ENCODE measurements around the gene NAALADL2. TPM values are rescaled to one million over a fixed set of nuclear protein-coding genes. Genes with fewer than 3 reads are reported as not detected.

The NAALADL2 gene
- total and polyA plus RNA-seq, 2 of the 8 experiments (the other 6 are each of a cell fraction or from before 2014, with no cell fraction given) = 0.12 to 0.22 TPM

GRCh38 chr3:175619369-175619768 is 760.2 kb downstream of the NAALADL2 start:
- H4K20me1 ChIP-seq (replicated peaks in 1 of 2; ENCODE audit: control insufficient read depth in 1 of 2, insufficient read depth in 2 of 2, low read length in 2 of 2) = no peaks in the 10 kb centered on the region
- DNase-seq (ENCODE audit: low read depth in 1 of 2, low spot score in 2 of 2) (no peak), FAIRE-seq (no peak)
- H3K27ac ChIP-seq (ENCODE audit: low read depth, low read length) = no peak overlapping the region
- no peaks in the 10 kb centered on the region for H3K4me1 ChIP-seq (replicated peaks in 1 of 4; ENCODE audit: control insufficient read depth in 3 of 4, insufficient read depth in 4 of 4, low read length in 3 of 4)
- H3K79me1 ChIP-seq (ENCODE audit: low read depth, low read length) = no peaks in the 10 kb centered on the region
- no peaks in the 10 kb centered on the region for H3K23me2 ChIP-seq (ENCODE audit: low read depth, low read length)
- TF ChIP-seq ATF2 (IDR thresholded peaks at IDR 0.05; ENCODE audit: low read length) = no peak
- TF ChIP-seq RNF2 (IDR thresholded peaks at IDR 0.05; ENCODE audit: borderline replicate concordance, low read depth, low read length, missing control alignments, poor library complexity, severe bottlenecking) = no peak
- no peak for TF ChIP-seq ZNF274 (IDR thresholded peaks at IDR 0.05; ENCODE audit: borderline replicate concordance, extremely low read depth, low read length)
- no peak for TF ChIP-seq KDM1A (IDR thresholded peaks at IDR 0.05; ENCODE audit: borderline replicate concordance, low read length)
- H3K9ac ChIP-seq (replicated peaks in 1 of 4; ENCODE audit: extremely low read depth in 1 of 4, low read depth in 3 of 4, low read length in 3 of 4) = no peak overlapping the region
- no peaks in the 10 kb centered on the region for H3K27me3 ChIP-seq (replicated peaks in 1 of 4; ENCODE audit: control insufficient read depth in 3 of 4, extremely low read depth in 1 of 4, insufficient read depth in 3 of 4, low read length in 3 of 4)
- POLR2A ChIA-PET (ENCODE audit: partially characterized antibody) = no interaction called here
- no peak overlapping the region for H2BK20ac ChIP-seq (ENCODE audit: low read length)
- H3K9me3 ChIP-seq (ENCODE audit: insufficient read depth in 2 of 2, low read depth in 1 of 2, low read length in 1 of 2) = no peaks in the 10 kb centered on the region
- no peak overlapping the region for H4K8ac ChIP-seq (ENCODE audit: extremely low read depth, insufficient read depth, low read length)
- H4K5ac ChIP-seq (ENCODE audit: insufficient read length, low read depth, low read length) = no peak overlapping the region
- H3K14ac ChIP-seq (ENCODE audit: insufficient read length) = no peak overlapping the region
- H4K91ac ChIP-seq (replicated peaks; ENCODE audit: insufficient read length, low read length) = no peak overlapping the region
- H3K36me3 ChIP-seq (ENCODE audit: control insufficient read depth in 2 of 4, insufficient read depth in 4 of 4, low read length in 3 of 4) = no peaks in the 10 kb centered on the region
- H2BK15ac ChIP-seq (ENCODE audit: low read length) = no peak overlapping the region
- no peak overlapping the region for H2BK5ac ChIP-seq (ENCODE audit: low read depth, low read length)
- H3K4me3 ChIP-seq (ENCODE audit: extremely low read depth in 1 of 4, insufficient read depth in 2 of 4, low read depth in 3 of 4, low read length in 4 of 4) = no peak overlapping the region
- no peak overlapping the region for H3K4me2 ChIP-seq (ENCODE audit: insufficient read depth in 1 of 2, low read depth in 2 of 2, low read length in 2 of 2)
- no peak overlapping the region for H3K23ac ChIP-seq (ENCODE audit: insufficient read length)
- WGBS, 2 experiments (ENCODE audit: extremely low coverage in 1 of 2, insufficient coverage in 1 of 2, insufficient read length in 1 of 2, insufficient replicate concordance in 2 of 2, low coverage in 1 of 2, low lambda C conversion rate in 2 of 2, missing lambda C conversion rate in 1 of 2) = 79% methylated on average over 1 of the region's 1 CpG; no CpG with 5 or more reads in 1 of the 2 experiments
- no peak overlapping the region for H2AFZ ChIP-seq (ENCODE audit: low read length)
- no peak overlapping the region for H2BK120ac ChIP-seq (replicated peaks; ENCODE audit: low read depth, low read length)
- CTCF ChIA-PET (ENCODE audit: partially characterized antibody) = no interaction called here
- H3K56ac ChIP-seq (replicated peaks; ENCODE audit: insufficient read length, low read depth, low read length) = no peak overlapping the region
- no peak overlapping the region for H3K4ac ChIP-seq (replicated peaks; ENCODE audit: insufficient read length, low read depth, low read length)
- H2BK12ac ChIP-seq (ENCODE audit: low read depth, low read length) = no peak overlapping the region
- H2AK5ac ChIP-seq (ENCODE audit: low read depth, low read length) = no peak overlapping the region
- no peaks in the 10 kb centered on the region for H3K79me2 ChIP-seq (ENCODE audit: control insufficient read depth in 1 of 2, insufficient read depth in 2 of 2, low read length in 2 of 2)
- no peak overlapping the region for H3K18ac ChIP-seq (ENCODE audit: extremely low read depth, low read length)
